HL-60 (cell line): ENCODE data around the gene RTN4R.

Experiments used
- DNase-seq, 2 experiments: peaks; one replicate each; pipeline ENCODE4 v3.0.0-alpha.2; 2010 to 2020; ENCODE audit warnings: low read depth in 1 of 2, low spot score in 1 of 2
- H3K27ac ChIP-seq: fragments of 250-450 bp; sonication (Bioruptor Pico); replicated peaks from 2 replicates; pipeline ENCODE4 v1.5.1; 2020; ENCODE audit warnings: mild to moderate bottlenecking, moderate library complexity
- H3K27me3 ChIP-seq: fragments of 250-450 bp; sonication (Bioruptor Pico); 2 replicates; pipeline ENCODE4 v1.5.1; 2021; ENCODE audit warnings: mild to moderate bottlenecking, moderate library complexity; ENCODE audit not compliant: insufficient read depth, poor library complexity, severe bottlenecking
- H3K4me3 ChIP-seq: replicated peaks from 2 replicates; pipeline ENCODE4 v1.5.1; 2011; ENCODE audit warnings: mild to moderate bottlenecking, control low read depth, low read length; ENCODE audit not compliant: insufficient read depth
- CTCF ChIP-seq: IDR thresholded peaks from one replicate; pipeline ENCODE4 v1.5.1; 2011; ENCODE audit warnings: low read length, control low read depth, inconsistent platforms; ENCODE audit not compliant: insufficient read depth
- GABPA ChIP-seq: IDR thresholded peaks from 2 replicates; pipeline ENCODE4 v1.6.1; 2012; ENCODE audit warnings: low read depth
- POLR2AphosphoS5 ChIP-seq: IDR thresholded peaks from 2 replicates; pipeline ENCODE4 v1.6.1; 2012; ENCODE audit warnings: low read depth
- REST ChIP-seq: IDR thresholded peaks from 2 replicates; pipeline ENCODE4 v1.6.1; 2012; ENCODE audit warnings: low read depth; ENCODE audit not compliant: insufficient replicate concordance
- SPI1 ChIP-seq: IDR thresholded peaks from 2 replicates; pipeline ENCODE4 v1.6.1; 2012; ENCODE audit warnings: low read depth, mild to moderate bottlenecking, borderline replicate concordance

RTN4R gene

GRCh38 chr22:20216863-20217499 lies 51.1 kb downstream of the RTN4R start:
- DNase-seq: no peak
- no peak overlapping the region for H3K4me3 ChIP-seq
- no peak for TF ChIP-seq REST
- TF ChIP-seq POLR2AphosphoS5: no peak
- no peak for TF ChIP-seq GABPA
- no peak for TF ChIP-seq SPI1
- no peak for TF ChIP-seq CTCF
- H3K27ac ChIP-seq: no peak overlapping the region
- no peaks in the 10 kb centered on the region for H3K27me3 ChIP-seq

GRCh38 chr22:20215742-20216141 lies 52.4 kb downstream of the RTN4R start:
- TF ChIP-seq POLR2AphosphoS5: no peak
- no peak for TF ChIP-seq SPI1
- no peak for TF ChIP-seq CTCF
- no peak for TF ChIP-seq GABPA
- no peak for TF ChIP-seq REST
- H3K27me3 ChIP-seq: no peaks in the 10 kb centered on the region
- no peak for DNase-seq
- no peak overlapping the region for H3K27ac ChIP-seq
- no peak overlapping the region for H3K4me3 ChIP-seq

GRCh38 chr22:20214853-20215252 lies 53.3 kb downstream of the RTN4R start:
- DNase-seq: no peak
- TF ChIP-seq CTCF: no peak
- TF ChIP-seq REST: no peak
- TF ChIP-seq POLR2AphosphoS5: no peak
- no peak for TF ChIP-seq SPI1
- no peak for TF ChIP-seq GABPA
- H3K27ac ChIP-seq: no peak overlapping the region
- H3K27me3 ChIP-seq: no peaks in the 10 kb centered on the region
- no peak overlapping the region for H3K4me3 ChIP-seq
